NCI-H748 (cell line): ENCODE results near the gene MEIOB.
"Not testable (repeated sequence)": the region's sequence is repeated elsewhere in the genome, so short reads cannot be mapped to it uniquely, and the experiment has no call there.

Source experiments
- DNase-seq: peaks from one replicate; lab custom pipeline; 2025; ENCODE audit not compliant: unreplicated experiment; lab: John Stamatoyannopoulos, UW

MEIOB gene, protein sequence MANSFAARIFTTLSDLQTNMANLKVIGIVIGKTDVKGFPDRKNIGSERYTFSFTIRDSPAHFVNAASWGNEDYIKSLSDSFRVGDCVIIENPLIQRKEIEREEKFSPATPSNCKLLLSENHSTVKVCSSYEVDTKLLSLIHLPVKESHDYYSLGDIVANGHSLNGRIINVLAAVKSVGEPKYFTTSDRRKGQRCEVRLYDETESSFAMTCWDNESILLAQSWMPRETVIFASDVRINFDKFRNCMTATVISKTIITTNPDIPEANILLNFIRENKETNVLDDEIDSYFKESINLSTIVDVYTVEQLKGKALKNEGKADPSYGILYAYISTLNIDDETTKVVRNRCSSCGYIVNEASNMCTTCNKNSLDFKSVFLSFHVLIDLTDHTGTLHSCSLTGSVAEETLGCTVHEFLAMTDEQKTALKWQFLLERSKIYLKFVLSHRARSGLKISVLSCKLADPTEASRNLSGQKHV

DNA sequence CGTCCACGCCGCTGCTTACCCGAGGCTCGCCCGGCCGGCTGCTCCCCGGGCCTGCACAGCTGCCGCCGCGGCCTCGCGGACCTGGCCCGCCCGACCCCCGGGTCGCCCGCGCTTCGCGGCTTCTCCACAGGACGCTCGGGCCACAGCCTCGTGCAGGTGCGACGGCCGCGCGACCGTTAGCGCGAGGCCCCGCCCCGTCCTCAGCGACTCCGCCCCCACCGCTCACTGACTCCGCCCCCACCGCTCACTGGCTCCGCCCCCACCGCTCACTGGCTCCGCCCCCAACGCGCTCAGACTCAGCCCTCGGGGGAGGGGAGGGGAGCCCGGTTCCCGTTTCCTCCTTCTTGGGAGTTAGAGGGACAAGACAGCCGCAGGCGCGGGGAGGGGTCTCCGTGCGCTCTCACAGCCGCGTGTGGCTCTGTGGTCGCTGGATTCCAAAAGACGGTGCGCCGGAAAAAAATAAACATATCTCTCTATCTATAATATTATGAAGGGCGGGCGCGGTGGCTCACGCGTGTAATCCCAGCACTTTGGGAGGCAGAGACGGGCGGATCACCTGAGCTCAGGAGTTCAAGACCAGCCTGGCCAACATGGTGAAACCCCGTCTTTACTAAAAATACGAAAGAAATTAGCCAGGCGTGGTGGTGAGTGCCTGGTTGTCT lies at the start of gene MEIOB:
MEIOB (minus strand) TSS at position 191 of the 662 bp plus-strand sequence. CDS start 3,989 bp downstream, outside the sequence.
- no peak for DNase-seq

DNA sequence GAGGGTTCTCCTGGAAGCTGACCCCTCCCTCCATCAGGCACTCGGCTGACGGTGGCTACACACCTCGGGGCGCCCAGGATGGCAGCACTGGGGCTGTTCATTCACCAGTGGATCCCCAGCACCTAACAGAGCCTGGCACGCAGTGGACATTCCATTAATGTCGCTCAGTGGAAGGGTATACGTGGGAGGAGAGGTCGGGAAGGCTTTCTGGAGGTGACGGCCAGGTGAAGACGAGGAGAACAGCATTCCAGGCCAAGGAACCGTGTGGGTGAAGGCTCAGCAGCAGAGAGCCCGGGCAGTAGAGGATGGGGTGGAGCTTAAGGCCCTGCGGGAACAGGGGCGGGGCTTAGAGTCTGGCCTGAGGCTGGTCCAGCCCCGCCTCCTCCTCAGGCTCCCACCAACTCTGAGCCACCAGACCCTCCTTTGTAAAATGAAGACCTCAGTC lies 48.8 kb upstream of the MEIOB start:
- peak; percentile 29 for DNase-seq

DNA sequence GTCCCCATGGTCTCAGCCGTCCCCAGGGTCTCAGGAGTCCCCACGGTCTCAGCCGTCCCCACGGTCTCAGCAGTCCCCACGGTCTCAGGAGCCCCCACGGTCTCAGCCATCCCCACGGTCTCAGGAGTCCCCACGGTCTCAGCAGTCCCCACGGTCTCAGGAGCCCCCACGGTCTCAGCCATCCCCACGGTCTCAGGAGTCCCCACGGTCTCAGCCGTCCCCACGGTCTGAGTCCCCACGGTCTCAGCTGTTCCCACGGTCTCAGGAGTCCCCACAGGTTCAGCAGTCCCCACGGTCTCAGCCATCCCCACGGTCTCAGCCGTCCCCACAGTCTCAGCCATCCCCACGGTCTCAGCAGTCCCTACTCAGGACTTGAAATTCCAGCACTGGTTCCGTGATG lies 48.2 kb upstream of the MEIOB start:
- not testable (repeated sequence) for DNase-seq

DNA sequence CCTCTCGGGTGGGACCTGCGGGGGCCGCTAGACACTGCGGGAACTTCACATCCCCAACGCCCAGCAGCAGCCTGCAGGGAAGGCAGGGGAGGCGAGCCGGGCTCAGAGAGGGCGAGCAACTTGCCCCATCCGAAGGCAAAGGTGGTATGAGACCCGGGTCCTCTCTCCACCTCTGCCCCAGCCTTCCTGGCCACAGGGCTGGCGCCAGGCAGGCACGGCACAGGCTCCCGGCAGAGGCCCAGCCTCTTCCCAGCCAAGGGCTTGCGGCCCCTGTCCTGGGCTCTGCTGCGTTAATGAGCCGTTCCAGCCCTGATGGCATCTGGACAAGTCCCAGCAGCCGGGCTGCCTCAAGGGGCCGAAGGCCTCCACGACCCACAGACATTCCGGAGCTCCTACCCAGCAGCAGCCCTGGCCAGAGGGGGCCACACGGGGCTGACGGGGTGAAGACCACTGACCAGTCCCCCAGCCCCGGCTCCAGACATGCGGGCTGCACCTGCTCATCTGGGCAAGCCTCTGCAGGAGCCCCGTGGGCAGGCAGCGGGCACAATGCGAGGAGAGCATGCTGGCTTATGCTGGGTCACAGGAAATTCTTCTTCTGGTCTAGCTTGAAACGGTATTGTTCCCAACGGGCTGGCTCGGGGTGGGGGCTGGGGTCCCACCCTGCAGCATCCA lies 47.5 kb upstream of the MEIOB start:
- no peak for DNase-seq

GRCh38 chr16:1918351-1919326 lies 46.7 kb upstream of the MEIOB start, which contains the start of gene HS3ST6:
TSS of gene HS3ST6 (minus strand) at chr16:1918415. CDS start at chr16:1918323, 92 bp downstream.
- peak; percentile 36 for DNase-seq

- DNase-seq, result no peak
These were observed 45.8 kb upstream of the MEIOB start for GRCh38 chr16:1917665-1918350.

DNA sequence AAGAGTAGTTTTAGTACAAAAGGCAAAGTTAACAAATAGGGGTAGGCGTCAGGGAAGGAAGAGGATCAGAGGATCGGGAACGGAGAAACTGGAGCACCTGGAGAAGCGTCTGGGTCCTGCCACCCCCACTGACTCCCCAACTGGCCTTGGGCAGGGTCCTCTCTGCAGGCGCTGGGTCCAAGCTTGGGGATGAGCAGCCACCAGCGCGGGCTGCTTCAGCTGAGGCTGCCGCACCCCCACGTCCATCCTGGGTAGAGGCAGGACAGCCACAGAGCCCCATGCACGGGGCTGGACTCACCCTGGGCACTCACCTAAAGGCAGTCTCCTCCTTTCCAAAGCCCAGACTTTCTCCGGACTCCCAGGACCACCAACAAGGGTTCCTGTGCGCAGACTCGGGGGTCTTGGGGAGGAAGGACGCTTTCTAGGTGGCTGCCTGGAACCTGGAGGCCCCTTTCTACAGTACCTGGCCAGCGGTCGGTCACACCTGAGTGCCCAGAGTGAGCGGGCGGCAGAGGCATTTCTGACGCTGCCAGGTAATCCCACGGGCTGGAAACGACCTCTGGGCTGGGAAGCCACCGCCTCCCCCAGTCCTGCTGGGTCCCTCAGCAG lies 45.2 kb upstream of the MEIOB start:
- DNase-seq, result peak; percentile 24

DNA sequence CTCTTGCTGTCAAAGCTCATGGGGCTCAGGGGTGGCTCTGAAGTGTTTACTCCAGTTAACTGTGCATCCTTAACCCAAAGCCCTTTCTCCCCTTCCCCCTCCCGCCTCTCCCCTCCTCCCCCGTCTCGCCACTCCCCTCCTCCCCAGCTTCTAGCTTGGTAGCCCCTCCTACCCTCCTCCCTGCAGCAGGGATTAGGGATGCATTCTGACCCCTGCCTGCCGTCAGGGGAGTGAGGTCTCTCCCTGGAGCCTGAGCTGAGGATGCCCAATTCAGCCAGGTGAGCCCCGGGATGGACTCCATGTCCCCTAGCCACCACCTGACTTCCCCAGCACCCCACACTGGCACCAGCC lies 44.7 kb upstream of the MEIOB start:
- no peak for DNase-seq

DNA sequence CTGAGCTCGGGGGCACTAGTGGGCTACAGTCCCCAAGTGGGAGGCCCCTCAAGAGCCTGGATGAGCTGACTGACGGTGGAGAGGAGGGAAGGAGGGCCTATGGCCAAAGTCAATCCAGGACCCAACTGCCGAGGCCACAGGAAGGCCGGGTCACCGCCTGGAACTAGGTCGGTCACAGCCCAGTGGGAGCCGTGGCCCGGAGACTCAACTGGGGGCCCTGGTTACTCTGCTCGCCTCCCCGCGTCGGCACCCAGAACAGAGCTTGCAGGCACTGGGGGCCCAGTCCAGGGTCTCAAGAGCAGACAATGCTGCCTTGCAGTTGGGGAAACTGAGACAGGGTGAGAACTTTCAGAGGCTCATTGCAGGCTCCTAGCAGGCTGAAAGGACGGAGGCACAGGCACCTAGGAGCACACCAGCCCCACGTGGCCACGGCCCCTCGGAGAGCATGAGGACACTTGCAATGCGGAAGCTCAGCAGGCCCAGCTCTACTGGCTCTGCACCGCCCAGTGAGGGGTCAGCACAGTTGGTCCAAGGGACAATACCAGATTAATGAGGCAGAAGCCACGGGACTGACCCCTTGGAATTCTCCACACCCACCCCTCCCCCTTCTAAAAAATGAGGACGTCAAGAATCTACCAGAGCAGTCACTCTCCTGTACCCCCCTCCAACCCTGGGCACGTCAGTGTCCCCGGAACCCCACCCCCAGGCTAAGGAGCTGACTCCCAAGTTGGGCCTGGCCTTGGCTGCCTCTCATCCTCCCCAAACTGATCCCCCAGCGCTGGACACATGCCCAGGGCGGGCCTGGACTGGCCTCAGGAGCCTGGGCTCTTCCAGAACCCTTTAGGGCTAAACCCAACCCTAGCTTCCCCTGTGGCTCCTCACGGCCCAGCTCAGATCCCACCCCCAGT lies 44.0 kb upstream of the MEIOB start:
- no peak for DNase-seq

DNA sequence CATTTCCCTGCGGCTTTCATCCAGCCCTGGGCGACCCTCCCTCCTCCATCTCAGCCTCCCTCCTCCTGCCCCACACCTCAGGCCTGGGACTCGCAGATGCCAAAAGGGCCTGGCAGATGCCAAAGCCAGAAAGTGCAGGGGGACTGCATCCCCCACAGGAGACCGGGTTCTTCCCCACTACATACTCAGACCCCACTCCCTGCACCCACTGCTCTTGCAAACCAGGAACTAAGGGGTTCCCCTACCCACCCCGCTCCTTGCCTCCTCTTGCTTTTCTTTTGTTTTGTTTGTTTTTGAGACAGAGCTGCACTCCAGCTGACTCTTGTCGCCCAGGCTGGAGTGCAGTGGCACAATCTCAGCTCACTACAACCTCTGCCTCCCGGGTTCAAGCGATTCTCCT lies 43.0 kb upstream of the MEIOB start:
- no peak for DNase-seq

DNA sequence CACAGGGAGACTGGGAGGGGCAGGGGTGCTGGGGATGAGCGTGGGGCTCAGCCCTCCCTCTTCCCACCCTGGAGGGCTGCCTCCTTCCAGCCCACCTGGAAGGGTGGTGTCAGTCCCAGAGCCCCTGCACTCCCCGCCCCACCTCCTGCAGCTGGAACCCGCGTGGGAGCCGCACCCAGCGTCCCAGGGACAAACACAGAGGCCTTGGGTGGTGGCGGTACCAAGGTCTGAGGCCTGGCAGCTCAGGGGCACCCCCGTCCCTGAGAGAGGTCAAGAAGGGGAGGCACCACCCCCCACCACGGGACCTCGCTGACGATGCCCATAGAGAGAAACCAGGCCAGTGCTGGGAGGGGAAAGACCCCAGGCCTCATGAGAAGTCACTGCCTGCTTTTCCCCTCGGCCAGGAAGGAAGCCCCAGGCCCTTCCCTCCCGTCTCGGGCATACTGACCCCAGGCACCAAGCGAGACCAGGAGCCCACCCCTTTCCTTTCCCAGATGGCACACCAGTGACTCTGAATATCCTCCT lies 42.2 kb upstream of the MEIOB start:
- DNase-seq, result no peak

DNA sequence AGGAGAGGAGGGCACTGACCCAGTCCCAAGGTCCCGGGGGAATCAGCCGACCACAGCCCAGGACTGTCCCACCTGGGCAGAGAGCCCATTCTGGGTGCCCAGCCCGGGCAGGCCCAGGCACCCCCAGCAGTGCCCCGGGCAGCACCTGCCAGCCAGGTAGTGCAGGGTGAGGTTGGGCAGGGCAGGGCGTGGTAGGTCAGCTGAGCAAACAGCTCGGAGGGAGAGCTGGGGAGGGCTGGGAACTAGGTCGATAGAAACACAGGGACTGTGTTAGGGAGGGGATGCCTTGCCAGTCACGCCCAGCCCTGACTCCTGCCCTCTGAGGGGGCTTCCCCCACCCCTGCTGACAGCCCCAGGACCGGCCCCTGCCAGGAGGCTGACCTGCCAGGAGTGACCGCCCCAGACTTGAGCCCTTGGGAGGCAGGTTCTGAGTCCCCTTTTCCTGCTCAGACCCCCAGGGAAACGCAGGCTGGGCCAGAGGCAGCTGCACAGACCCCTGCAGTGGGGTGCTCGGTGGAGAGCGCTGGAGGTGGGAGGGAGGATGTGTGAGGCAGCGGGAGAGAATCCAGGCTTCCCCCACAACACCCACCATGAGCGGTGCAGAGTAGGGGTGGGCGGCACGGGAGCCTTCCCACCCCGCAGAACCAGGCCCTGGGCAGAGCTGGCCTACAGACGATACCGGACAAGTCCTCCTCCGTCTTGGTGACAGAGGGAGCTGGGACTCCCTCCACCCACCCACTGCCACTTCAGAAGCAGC lies 41.5 kb upstream of the MEIOB start:
- peak; percentile 90 for DNase-seq

- DNase-seq, result no peak
These were observed 40.2 kb upstream of the MEIOB start for GRCh38 chr16:1912215-1912543.

DNA sequence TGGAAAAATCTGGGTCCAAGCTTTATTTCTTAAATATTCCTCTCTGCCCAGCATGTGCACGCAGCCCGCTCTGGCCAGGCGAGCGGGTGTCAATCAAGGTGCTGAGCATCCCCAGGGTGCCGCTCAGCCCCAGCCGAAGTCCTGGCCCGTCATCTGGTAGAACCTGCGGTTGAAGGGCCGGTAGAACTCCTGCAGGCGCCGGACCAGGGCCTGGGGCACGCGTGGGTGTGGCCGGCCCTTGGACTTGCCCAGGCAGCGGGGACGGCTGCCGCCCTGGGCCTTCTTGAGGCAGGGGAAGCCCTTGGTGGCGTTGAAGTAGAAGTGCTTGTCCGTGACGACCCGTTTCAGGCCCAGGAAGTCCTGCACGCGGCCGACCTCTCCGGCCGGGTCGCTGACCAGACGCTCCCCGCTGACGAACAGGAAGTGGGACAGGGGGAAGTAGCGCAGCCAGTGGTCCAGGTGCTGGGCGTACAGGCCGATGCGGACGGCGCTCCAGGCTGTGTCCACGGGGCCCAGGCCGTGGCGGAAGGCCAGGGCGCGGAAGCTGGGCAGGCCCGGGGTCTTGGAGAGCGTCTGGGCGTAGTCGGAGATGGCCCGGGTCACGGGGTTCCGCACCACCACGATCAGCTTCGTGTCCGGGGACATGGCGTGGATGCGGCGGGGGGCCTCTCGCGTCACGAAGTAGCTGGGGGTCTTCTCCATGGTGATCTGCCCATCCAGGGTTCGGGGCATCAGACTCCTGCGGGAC lies 39.7 kb upstream of the MEIOB start:
- no peak for DNase-seq

DNA sequence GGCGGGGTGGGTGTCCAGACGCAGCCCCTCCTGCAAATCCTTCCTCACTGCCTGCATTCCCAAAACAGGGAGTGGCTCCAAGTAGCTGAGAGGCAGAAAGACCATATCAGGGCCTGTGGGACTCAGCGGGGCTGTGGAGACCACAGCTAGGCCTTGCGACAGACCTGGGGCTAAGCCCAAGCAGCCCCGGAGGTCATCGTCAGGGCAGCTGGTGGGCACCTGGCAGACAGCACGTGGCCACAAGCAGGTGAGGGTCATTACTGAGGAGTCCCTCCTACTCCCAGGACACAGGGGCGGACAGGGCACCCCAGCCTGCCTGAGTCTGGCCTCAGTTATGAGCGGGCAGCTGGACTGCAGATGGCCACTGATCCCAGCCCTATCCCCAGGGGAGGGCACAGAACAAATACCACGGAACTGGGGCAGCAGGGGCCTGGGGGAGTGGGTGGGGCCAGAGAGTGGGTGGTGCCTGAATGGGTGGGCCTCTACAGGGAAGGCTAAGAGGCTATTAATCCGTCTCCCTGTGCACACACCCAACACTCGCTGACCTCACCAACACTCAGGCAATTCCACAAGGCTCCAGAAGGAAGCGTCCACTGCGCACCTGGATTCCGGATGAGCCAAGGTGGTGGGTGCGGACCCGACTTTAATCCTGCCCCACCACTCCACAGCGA lies 37.7 kb upstream of the MEIOB start:
- peak; percentile 65 for DNase-seq

- peak; percentile 27 for DNase-seq
These were observed 37.0 kb upstream of the MEIOB start for GRCh38 chr16:1908983-1909382.
